HG02588 (cell line): ENCODE data around the gene TRIM39.
"Not testable (repeated sequence)": the region's sequence is repeated elsewhere in the genome, so short reads cannot be mapped to it uniquely, and the experiment has no call there.

ENCODE experiments used
- ATAC-seq: cut with Tn5 transposase; IDR thresholded peaks from one replicate; pipeline ENCODE4 v1.9.1; 2021; ENCODE audit warnings: mild to moderate bottlenecking, moderate library complexity; ENCODE audit not compliant: unreplicated experiment

TRIM39 gene

DNA sequence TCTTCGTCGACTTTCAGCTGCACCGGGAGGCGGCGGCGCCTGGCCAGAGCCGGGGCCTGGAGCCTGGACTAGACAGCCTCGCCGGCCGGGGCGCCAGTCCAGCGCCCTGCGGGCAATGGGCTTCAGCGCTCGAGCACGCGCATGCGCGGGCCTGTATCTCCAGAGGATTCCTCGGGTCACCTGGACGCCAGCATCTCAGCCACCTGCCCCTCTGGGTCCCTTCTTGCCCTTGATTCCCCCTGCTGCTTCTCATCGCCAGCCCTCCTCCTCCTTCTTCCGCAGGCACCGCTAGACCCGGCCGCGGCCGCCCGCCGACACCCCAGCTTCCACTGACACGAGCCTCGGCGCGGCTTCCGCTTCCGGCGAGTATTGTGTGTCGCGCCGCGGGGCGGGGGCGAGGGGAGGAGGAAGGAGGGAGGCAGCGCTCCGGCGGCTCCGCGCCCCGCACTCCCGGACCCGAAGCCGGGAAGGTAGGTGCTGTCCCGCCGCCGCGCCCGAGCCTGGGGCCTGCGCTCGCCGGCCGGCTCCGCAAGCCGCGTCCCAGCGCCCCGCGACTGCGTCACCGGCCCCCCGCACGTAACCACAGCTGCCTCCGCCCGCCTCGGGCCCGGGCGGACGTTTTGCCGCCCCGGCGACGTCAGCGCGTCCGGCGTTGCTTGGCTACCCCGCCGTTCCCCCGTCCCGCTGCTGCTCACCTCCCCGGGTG lies at the start of gene TRIM39:
TSS of gene TRIM39 (plus strand) at position 402 of the 706 bp plus-strand sequence. CDS start 2,391 bp downstream, outside the sequence.
- ATAC-seq, result peak; percentile 59

DNA sequence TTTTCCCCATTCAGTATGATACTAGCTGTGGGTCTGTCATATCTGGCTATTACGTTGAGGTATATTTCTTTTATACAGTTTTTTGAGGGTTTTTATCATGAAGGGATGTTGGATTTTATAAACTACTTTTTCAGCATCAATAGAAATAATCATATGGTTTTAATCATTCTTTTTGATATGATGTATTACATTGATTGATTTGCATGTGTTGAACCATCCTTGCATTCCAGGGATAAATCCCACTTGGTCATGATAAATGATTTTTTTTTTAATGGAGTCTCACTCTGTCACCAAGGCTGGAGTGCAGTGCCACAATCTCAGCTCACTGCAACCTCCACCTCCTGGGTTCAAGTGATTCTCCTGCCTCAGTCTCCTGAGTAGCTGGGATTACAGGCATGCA lies 45.7 kb upstream of the TRIM39 start:
- not testable (repeated sequence) for ATAC-seq

DNA sequence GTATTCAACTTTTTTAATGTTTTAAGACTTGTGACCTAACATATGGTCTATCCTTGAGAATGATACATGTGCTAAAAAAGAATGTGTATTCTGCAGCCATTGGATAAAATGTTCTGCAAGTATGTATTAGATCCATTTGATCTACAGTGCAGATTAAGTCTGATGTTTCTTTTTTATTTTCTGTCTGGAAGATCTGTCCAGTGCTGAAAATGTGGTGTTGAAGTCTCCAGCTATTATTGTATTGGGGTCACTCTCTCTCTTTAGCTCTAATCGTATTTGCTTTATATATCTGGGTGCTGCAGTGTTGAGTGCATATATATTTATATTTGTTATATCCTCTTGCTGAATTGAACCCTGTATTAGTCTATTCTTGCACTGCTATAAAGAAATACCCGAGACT lies 44.2 kb upstream of the TRIM39 start:
- ATAC-seq, result no peak

DNA sequence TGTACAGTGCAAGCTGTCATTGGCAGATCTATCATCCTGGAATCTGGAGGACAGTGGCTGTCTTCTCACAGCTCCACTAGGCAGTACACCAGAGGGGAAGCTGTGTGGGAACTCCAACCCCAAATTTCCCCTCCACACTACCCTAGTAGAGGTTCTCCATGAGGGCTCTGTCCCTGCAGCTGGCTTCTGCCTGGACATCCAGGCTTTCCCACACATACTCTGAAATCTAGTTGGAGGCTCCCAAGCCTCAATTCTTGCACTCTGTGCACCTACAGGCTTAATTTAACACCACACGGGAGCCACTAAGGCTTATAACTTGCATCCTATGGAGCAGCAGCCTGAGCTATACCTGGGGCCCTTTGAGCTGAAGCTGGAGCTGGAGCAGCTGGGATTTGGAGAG lies 43.0 kb upstream of the TRIM39 start:
- ATAC-seq, result no peak

DNA sequence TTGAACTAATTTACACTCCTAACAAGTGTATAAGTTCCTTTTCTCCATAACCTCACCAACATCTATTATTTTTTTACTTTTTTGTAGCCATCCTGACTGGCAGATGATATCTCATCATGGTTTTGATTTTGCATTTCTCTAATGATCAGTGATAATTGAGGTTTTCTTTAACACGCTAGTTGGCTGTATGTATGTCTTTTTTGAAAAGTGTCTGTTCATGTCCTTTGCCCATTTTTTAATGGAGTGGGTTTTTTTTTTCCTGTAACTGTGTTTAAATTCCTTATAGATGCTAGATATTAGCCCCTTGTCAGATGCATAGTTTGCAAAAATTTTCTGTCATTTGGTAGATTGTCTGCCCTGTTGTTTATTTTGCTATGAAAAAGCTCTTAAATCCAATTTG lies 39.6 kb upstream of the TRIM39 start:
- ATAC-seq, result no peak

DNA sequence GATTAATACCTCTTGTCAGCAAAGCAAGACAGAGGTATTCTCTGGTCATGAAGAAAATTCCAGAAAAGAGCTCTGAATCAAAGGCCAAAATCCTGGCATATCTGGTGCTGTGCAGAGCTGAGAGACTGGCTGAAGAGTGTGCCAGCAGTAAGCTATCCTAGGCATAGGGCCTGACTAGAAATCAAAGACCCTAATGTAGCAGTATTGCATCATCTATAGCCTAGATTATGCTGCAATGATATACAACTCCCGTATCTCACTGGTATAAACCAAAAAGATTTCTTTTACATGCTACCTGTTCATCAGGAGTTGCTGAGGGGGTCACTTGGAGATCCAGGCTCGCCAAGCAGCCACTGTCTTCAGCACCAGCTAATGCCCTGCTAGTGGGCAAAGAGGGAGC lies 30.9 kb upstream of the TRIM39 start:
- ATAC-seq, result no peak

DNA sequence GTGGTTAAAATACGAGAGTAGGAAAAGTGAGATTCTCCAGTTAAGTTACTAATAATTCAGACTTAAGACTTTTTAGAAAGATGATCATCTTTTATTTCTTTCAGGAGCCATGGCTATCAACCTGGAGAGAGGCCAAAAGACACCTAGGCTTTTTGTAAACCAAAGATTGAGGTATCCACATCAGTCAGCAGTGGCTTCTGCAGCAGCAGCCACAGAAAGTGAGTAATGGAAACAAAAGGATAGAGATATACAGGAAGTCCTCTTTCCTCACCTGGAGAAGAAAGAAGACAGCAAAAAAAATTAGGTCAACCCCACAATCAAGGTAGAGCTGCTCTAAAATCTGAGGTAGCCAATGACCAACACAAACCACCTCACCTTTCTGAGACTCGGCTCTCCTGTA lies 22.7 kb upstream of the TRIM39 start:
- no peak for ATAC-seq

DNA sequence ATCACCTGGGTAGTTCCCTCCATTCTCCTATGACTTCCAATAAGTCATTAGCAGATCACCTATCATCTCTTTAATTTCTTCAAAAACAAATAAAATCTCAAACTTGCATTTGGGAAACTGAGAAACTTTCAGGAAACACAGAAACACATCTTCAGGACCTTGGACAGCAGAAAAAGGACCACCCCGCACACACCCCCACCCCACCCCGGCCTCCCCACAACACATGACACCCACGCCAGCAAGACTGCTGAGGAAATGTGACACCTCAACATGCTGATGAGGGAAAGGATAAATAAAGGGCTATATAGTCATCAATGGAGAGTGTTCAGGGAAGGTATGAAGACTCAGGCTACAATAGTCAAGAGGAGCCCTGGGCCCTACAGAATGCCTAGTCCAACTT lies 15.6 kb upstream of the TRIM39 start:
- ATAC-seq, result no peak

DNA sequence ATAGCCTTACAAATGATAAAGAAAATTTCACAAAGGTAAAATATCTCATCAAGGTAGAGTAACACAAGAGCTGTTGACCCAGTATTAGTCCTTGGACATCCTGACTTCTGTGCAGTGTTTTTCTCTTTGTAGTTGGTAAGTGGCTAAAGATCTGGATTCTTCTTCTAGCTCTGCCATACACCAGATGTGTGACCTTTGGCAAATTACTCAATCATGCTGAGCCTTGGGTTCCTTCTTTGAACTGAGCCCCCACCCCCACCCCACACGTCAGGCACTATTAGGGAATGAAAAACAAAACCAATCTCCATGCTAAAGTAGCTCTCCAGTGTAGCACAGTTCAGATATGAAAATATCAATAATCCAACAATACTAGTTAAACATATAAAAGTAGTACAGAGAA lies 15.1 kb upstream of the TRIM39 start:
- no peak for ATAC-seq

DNA sequence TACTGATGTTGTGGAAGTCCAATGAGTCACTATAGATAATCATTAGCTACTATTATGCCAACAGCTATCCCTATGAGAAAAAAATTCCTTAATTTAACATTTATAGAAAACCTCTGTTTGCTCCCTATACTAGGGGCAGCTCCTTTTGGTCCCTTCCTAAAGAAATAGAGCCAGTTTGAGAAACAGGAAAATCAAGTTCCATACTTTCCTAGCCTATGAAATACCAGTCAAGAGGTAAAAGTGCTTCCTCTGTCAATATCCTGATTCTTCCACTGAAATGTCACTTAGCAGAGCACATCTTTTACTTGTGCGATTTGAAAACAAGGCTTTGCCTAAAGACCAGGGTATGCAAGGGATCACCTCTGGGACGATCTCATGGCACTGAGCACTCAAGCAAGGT lies 14.5 kb upstream of the TRIM39 start:
- no peak for ATAC-seq

DNA sequence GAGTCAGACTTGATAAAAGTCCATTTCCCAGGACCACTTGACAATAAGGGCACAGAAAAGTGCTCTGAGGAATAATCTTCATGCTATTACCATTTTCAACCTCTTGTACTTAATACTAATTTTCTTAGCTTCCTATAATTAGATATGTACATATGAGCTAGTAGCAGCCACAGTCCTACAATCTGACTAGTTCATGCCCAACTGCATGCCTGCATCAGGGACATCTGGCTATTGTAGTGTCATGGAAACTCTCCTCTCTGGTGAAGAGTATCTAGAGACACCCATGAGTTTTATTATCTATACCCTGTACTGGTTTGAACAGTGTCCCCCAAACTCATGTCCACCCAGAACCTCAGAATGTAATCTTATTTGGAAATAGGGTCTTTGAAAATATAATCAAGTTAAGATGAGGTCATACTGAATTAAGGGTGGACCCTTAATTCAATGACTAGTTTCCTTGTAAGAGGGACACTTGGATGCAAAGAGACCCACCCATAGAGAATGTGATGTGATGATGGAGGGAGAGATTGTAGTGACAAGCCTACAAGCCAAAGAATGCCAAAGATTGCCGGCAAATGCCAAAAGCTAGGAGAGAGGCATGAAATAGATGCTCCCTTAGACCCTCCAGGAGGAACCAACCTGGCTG lies 13.9 kb upstream of the TRIM39 start:
- no peak for ATAC-seq

DNA sequence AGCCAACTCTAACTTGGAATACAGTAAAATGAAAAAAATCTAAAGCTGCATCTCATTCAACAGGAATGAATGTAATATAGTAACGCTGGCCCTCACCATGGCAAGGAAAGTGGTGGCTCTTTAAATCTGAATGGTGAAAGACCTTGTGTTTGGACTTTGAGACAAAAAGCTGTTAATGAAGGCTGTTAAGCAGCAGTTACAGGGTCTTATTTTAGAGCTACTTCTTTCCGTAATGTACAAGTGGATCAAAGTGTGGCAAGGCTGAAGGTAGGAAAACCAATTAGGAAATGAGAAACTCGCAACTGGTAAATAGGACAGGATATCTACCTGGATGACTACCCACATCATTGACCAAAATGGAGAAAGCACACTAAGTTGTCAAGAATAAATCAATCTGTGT lies 11.6 kb upstream of the TRIM39 start:
- no peak for ATAC-seq

DNA sequence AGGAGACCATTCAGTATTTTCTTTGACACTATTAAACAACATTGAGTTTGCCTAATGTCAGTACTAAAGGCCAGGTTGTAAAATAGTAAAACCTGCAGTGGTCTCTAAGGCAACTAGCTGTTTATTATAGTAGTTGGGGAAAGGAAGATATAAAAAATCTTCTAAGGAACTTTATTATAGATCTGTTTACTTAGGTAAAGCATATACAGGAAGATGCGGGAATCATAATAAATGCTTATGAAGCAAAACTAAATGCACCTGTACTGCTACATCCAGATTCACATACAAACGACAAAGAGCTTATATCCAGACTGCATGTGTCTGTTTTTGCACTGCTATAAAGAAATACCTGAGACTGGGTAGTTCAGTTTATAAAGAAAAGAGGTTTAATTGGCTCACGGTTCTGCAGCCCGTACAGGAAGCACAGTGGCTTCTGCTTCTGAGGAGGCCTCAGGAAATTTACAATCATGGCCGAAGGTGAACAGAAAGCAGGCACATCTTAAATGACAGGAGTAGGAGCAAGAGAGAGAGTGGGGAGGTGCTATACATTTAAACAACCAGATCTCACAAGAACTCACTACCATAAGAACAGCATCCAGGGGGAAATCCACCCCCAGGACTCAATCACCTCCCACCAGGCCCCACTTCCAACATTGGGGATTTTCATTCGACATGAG lies 8.7 kb upstream of the TRIM39 start:
- ATAC-seq, result no peak

DNA sequence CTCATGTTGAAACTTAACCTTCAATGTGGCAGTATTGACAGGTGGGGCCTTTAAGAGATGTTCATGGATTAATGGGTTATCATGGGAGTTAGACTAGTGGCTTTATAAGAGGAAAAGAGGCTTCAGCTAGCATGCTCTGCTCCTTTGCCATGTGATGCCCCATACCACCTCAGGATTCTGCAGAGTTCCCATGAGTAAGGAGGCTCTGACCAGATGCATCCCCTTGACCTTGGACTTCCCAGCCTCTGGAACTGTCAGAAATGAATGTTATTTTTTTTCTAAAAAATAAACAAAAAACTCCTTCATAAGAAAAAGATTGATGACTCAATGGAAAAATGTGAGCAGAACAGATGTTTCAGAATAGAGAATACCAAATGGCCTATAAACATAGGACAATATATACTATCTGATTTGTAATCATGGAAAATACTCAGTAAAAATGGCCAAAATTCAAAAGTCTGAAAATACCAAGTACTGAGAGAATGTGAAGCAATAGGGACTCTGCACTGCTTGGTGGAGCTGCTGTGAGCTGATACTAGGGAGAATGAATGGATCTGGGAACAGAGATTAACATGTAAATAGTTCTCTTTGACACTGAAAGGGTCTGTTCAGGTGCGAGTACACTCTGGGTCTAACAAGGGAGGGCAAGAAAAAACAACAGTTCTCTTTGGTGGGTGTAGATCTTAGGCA lies 7.4 kb upstream of the TRIM39 start:
- no peak for ATAC-seq

DNA sequence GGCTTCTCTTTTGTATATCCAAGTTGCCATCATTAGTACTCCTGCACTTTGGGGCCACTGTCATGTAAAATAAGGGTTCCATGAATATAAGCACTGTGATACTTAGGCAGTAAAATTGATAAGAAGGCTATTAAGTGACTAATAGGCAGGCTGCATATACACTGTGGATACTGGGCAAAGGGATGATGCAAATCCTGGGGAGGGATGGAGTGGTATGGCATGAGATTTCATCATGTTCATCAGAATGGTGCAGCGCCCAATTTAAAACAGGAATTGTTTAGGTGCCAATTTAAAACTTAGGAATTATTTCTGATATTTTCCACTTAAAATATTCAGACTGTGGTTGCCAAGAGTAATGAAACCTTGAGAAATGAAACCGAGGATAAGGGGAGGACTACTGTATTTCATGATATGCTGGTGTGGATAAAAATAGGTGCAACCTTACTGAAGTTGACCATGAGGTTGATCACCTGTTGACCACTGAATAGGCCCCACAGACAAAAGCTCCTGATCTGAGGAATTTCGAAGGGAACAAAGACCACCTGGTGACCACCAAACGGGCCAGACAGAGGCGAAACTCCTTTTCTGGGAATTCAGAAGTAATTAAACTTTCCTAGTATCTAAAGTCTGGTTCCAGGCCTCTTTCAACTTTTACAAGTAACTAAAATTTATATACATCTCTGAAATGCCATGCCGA lies 4.9 kb upstream of the TRIM39 start:
- ATAC-seq, result no peak

DNA sequence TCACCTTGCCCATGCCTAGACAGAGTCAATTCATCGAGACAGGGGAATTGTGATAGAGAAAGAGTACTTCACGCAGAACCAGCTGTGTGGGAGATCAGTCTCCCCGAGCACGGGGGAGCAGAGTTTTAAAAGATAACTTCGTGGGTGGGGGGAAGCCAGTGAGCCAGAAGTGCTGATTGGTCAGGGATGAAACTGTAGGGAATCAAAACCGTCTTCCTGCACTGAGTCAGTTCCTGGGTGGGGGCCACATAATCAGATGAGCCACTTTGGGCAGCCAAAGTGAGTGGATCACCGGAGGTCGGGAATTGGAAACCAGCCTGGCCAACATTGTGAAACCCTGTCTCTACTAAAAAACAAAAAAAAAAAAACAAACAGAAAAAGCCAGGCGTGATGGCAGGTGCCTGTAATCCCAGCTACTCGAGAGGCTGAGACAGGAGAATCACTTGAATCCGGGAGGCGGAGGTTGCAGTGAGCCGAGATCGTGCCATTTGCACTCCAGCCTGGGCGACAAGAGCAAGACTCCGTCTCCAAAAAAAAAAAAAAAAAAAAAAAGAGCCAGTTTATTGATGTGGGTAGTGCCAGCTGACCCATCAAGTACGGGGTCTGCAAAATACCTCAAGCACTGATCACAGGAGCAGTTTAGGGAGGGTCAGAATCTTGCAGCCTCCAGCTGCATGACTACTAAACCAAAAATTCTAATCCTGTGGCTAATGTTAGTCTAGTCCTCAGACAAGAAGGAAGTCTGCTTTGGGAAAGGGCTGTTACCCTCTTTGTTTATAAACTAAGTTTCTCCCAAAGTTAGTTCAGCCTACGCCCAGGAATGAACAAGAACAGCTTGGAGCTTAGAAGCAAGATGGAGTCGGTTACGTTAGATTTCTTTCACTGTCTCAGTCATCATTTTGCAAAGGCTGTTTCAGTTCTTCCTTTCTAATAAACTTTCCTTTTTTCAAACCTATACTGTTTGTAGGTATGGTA lies 3.9 kb upstream of the TRIM39 start:
- ATAC-seq, result no peak

DNA sequence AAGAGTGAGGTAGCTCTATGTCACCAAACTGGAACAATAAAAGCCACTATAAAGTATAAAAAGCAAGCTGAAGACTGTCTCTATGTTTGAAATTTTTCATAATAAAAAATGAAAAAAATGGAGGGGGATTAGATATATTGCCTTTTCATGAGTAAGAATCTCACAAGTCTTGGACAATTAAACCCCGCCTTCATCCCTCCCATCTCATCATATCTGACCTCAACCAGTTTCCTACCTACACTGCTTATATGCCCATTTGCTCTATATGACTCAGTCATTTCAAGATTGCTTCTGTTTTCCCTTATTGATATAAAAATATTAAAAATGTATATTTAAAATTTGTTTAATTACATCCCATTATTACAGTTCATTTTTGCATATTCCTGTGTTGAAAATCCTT lies 2.9 kb upstream of the TRIM39 start:
- ATAC-seq, result no peak

DNA sequence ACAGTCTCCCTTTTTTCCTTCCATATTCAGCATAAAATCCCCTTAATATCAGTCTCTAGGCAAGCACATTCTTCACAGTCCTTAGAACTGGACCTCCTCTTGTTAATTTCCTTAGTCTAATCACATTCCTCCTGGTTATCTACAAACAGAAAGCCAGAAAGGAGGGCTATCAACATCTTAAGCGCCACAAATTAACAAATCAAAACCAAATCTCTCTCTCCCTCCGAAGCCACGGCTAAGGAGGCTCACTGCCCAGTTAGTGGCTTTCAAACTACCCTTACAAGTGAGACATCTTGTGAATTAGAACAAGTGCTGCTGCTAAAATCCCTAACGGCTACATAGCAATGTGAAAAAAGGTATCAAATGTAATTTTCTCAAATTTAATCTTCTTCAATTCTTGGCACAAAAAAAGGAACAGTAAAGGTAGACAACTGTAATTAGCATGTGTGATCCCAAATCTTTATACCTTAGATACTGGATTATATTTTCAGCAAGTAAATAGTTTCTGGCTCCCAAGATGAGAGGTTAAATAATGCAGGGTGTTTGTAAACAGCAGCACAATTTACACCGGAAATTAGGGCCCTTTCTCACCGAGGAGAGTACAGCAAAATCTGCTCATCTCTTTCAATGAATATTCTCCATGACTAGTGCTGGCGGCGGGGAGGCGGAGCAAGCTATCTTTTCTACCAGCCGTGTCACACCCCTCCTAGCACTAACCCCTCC lies 1.4 kb upstream of the TRIM39 start:
- no peak for ATAC-seq

DNA sequence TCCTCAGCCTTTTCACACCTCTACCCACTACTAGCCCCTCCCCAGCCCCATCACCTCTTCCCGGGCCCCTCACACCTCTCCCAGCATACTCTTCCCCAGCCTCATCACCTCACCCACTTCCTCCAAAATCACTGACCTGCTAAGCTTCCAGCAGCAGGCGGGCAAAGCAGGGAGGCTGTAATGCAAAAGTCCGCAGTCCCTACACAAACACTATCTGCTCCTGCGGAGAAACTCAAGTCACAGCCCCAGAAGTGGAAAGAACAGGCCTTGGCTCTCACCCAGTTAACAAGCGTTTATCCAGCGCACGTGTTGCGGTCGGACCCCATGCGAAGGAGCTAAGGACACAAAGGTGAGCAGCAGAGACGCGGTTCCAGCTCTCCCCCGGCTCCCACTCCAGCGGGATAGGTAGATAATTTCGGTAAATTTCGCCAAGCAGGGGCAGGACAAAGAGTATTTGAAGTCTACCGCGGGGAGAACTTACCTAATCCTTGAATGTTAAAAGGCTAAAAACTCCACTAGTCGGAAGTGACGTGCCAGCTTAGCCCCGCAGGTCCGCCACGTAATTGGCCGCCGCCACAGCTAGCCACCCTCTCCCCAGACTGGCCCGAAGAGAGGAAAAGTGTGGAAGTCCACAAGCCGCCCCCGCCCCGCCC lies 728 bp upstream of the TRIM39 start:
- peak; percentile 52 for ATAC-seq
